Measurements from ENCODE around the gene IGSF21.

Gene IGSF21

DNA sequence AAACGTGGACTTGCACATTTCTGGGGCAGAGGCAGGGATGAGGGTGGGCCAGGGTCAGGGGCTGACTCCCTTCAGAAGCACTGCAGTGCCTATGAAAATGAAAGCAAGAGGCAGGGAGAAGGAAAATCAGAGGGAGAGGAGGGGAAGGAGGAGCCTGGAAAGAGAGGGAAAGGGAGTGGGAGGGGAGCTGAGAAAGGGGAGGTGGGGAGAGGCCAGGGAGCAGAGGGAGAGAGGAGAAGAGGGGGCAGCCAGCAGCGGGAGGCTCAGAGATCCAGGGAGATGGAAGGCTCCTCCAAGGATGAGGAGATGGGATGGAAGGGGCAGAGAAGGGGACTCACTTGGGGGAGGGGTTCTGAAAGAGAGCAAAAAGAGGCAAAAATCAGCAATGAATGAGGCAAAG, 276.9 kb downstream of the IGSF21 start:
- no peak for DNase-seq (ENCODE audit: low read depth)
- TF ChIP-seq CTCF (conservative IDR thresholded peaks at IDR 0.05; ENCODE audit: low read depth, low read length), result no peak
- H3K4me3 ChIP-seq (ENCODE audit: low read depth, low read length), result no peak overlapping the region

GRCh38 chr1:18385239-18385790, 277.7 kb downstream of the IGSF21 start:
- DNase-seq (ENCODE audit: low read depth), result no peak
- no peak overlapping the region for H3K4me3 ChIP-seq (ENCODE audit: low read depth, low read length)
- no peak for TF ChIP-seq CTCF (conservative IDR thresholded peaks at IDR 0.05; ENCODE audit: low read depth, low read length)

DNA sequence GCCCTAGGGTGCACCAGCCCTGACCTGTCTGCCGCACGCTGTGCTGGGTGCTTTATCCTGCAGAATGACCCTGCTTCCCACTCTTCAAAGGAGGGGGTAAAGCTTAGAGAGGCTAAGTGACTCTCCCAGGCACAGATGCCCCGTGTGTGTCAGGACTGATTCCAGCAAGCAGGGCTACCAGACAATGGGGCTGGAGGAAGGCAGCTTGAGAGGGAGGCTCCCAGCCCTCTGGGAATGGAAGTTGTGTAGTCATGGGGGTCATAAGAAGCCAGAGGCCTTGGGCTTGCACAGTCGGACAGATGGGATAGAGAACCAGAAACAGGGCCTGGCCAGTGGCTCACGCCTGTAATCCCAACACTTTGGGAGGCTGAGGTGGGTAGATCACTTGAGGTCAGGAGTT, 279.0 kb downstream of the IGSF21 start:
- H3K4me3 ChIP-seq (ENCODE audit: low read depth, low read length), result no peak overlapping the region
- TF ChIP-seq CTCF (conservative IDR thresholded peaks at IDR 0.05; ENCODE audit: low read depth, low read length), result no peak
- no peak for DNase-seq (ENCODE audit: low read depth)

DNA sequence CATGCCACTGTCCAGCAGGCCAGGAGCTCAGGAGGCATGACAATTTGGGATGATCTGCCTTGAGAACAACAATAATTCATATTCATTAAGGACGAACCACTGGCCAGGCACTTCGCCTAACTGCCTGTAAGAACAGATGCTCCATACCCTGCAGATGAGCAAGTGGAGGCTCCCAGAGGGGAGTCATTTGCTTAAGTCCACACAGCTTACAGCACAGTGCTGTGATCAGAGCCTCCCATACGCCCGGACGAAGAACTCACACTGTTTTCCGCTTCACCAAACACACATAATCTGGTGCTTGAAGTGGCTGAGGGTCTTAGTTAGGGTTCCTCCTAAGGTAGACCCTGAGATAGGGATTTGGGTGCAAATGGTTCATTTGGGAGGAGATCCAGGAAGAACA, 279.7 kb downstream of the IGSF21 start:
- H3K4me3 ChIP-seq (ENCODE audit: low read depth, low read length), result no peak overlapping the region
- no peak for DNase-seq (ENCODE audit: low read depth)
- no peak for TF ChIP-seq CTCF (conservative IDR thresholded peaks at IDR 0.05; ENCODE audit: low read depth, low read length)

GRCh38 chr1:18390953-18391352, 283.4 kb downstream of the IGSF21 start:
- DNase-seq (ENCODE audit: low read depth), result no peak
- TF ChIP-seq CTCF (conservative IDR thresholded peaks at IDR 0.05; ENCODE audit: low read depth, low read length), result no peak
- no peak overlapping the region for H3K4me3 ChIP-seq (ENCODE audit: low read depth, low read length)

GRCh38 chr1:18394563-18395156, 287.1 kb downstream of the IGSF21 start:
- DNase-seq (ENCODE audit: low read depth), result no peak
- TF ChIP-seq CTCF (conservative IDR thresholded peaks at IDR 0.05; ENCODE audit: low read depth, low read length), result no peak
- H3K4me3 ChIP-seq (ENCODE audit: low read depth, low read length), result no peak overlapping the region

All from choroid plexus epithelial cell (primary cell).